Neural cell (in vitro differentiated cells): ENCODE data around the gene FOXP2.

ENCODE experiments used
- CTCF ChIP-seq: fragments of 450-650 bp; IDR thresholded peaks from 2 replicates; pipeline ENCODE4 v1.5.1; 2014; ENCODE audit warnings: antibody characterized with exemption, mild to moderate bottlenecking, moderate library complexity; ENCODE audit not compliant: poor library complexity, severe bottlenecking
- EP300 ChIP-seq: fragments of 450-650 bp; conservative IDR thresholded peaks from 2 replicates; pipeline ENCODE4 v1.6.1; 2014; ENCODE audit warnings: antibody characterized with exemption, mild to moderate bottlenecking, moderate library complexity; ENCODE audit not compliant: poor library complexity, severe bottlenecking
- EZH2 ChIP-seq: fragments of 200-600, 300-800 bp; shearing (Covaris generic), sonication (generic); IDR thresholded peaks from 2 replicates; pipeline ENCODE4 v1.6.1; 2014; ENCODE audit warnings: antibody characterized with exemption, low read length, borderline replicate concordance, mild to moderate bottlenecking; ENCODE audit not compliant: insufficient read depth, poor library complexity, severe bottlenecking
- POLR2AphosphoS5 ChIP-seq: IDR thresholded peaks from 2 replicates; pipeline ENCODE4 v1.6.1; 2012
- SMC3 ChIP-seq: fragments of 450-650 bp; conservative IDR thresholded peaks from 2 replicates; pipeline ENCODE4 v1.6.1; 2014; ENCODE audit warnings: antibody characterized with exemption, mild to moderate bottlenecking, moderate library complexity; ENCODE audit not compliant: poor library complexity

- no peak for TF ChIP-seq CTCF
- TF ChIP-seq POLR2AphosphoS5, result no peak
- no peak for TF ChIP-seq EZH2
- no peak for TF ChIP-seq SMC3
- no peak for TF ChIP-seq EP300
Observed at GRCh38 chr7:114741911-114742310, 327.3 kb downstream of the FOXP2 start.
